Neutrophil (primary cell): Measurements from ENCODE around the gene ZNF518A.

Source experiments
- H3K27ac ChIP-seq: fragments of 200-600 bp; sonication (generic); 2 replicates; pipeline ENCODE4 v1.5.1; 2016; ENCODE audit warnings: mild to moderate bottlenecking, moderate library complexity
- H3K27me3 ChIP-seq: fragments of 200-600 bp; sonication (generic); 2 replicates; pipeline ENCODE4 v1.6.0; 2016; ENCODE audit warnings: mild to moderate bottlenecking
- H3K36me3 ChIP-seq: fragments of 200-600 bp; sonication (generic); 2 replicates; pipeline ENCODE4 v1.5.1; 2017
- H3K4me1 ChIP-seq, 2 experiments: fragments of 200-600 bp in 1 of 2; sonication (generic) in 1 of 2; 1 replicate in 1 of 2; 2 replicates in 1 of 2; pipeline versions ENCODE4 v1.5.1 to v1.6.1; 2013 to 2016; ENCODE audit warnings: low read depth in 1 of 2, low read length in 1 of 2, mild to moderate bottlenecking in 1 of 2, moderate library complexity in 1 of 2; ENCODE audit not compliant: control insufficient read depth in 1 of 2, insufficient read depth in 1 of 2
- H3K4me3 ChIP-seq, 2 experiments: fragments of 200-600 bp in 1 of 2; sonication (generic) in 1 of 2; 1 replicate in 1 of 2; 2 replicates in 1 of 2; pipeline ENCODE4 v1.5.1; 2013 to 2016; ENCODE audit warnings: low read depth in 1 of 2, low read length in 1 of 2, mild to moderate bottlenecking in 1 of 2, moderate library complexity in 1 of 2
- H3K9me3 ChIP-seq: fragments of 200-600 bp; sonication (generic); 2 replicates; pipeline ENCODE4 v1.5.1; 2016
- TF ChIP-seq, protein P1 (sequence below): fragments of 200-600 bp; sonication (generic); IDR thresholded peaks from 2 replicates; pipeline ENCODE4 v1.5.1; 2016; ENCODE audit warnings: antibody characterized with exemption

ZNF518A gene, protein sequence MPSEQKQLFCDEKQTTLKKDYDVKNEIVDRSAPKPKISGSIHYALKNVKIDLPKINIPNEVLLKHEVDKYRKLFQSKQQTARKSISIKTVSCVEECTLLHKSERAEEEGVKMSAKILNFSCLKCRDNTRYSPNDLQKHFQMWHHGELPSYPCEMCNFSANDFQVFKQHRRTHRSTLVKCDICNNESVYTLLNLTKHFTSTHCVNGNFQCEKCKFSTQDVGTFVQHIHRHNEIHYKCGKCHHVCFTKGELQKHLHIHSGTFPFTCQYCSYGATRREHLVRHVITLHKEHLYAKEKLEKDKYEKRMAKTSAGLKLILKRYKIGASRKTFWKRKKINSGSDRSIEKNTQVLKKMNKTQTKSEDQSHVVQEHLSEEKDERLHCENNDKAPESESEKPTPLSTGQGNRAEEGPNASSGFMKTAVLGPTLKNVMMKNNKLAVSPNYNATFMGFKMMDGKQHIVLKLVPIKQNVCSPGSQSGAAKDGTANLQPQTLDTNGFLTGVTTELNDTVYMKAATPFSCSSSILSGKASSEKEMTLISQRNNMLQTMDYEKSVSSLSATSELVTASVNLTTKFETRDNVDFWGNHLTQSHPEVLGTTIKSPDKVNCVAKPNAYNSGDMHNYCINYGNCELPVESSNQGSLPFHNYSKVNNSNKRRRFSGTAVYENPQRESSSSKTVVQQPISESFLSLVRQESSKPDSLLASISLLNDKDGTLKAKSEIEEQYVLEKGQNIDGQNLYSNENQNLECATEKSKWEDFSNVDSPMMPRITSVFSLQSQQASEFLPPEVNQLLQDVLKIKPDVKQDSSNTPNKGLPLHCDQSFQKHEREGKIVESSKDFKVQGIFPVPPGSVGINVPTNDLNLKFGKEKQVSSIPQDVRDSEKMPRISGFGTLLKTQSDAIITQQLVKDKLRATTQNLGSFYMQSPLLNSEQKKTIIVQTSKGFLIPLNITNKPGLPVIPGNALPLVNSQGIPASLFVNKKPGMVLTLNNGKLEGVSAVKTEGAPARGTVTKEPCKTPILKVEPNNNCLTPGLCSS (N-terminal part only)

GRCh38 chr10:96129387-96130325 is at the start of gene ZNF518A:
ZNF518A (plus strand) TSS chr10:96130297; CDS start chr10:96156323, 26,026 bp downstream.
- Histone ChIP-seq H3K27me3 (peaks cover 16% of the 10 kb centered on the region), H3K27ac (peak within 1 kb of the TSS; percentile 96), H3K4me3 (peak within 1 kb of the TSS; percentile 86 to 92), H3K4me1 (peaks cover 31 to 32% of the 10 kb centered on the region in 2 experiments), H3K9me3 (no peaks in the 10 kb centered on the region), H3K36me3 (peaks cover 18% of the 10 kb centered on the region)
- TF ChIP-seq, protein P1, sequence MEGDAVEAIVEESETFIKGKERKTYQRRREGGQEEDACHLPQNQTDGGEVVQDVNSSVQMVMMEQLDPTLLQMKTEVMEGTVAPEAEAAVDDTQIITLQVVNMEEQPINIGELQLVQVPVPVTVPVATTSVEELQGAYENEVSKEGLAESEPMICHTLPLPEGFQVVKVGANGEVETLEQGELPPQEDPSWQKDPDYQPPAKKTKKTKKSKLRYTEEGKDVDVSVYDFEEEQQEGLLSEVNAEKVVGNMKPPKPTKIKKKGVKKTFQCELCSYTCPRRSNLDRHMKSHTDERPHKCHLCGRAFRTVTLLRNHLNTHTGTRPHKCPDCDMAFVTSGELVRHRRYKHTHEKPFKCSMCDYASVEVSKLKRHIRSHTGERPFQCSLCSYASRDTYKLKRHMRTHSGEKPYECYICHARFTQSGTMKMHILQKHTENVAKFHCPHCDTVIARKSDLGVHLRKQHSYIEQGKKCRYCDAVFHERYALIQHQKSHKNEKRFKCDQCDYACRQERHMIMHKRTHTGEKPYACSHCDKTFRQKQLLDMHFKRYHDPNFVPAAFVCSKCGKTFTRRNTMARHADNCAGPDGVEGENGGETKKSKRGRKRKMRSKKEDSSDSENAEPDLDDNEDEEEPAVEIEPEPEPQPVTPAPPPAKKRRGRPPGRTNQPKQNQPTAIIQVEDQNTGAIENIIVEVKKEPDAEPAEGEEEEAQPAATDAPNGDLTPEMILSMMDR = peak; percentile 9

- Histone ChIP-seq H3K36me3 (no peaks in the 10 kb centered on the region), H3K9me3 (no peaks in the 10 kb centered on the region), H3K27ac (no peak overlapping the region), H3K4me3 (no peak overlapping the region), H3K4me1 (no peaks in the 10 kb centered on the region), H3K27me3 (no peaks in the 10 kb centered on the region)
- TF ChIP-seq, protein P1 = no peak
Measured at GRCh38 chr10:96082153-96082552, 47.9 kb upstream of the ZNF518A start.

GRCh38 chr10:96082748-96083147 is 47.3 kb upstream of the ZNF518A start:
- Histone ChIP-seq H3K27me3 (no peaks in the 10 kb centered on the region), H3K4me1 (no peaks in the 10 kb centered on the region), H3K27ac (no peak overlapping the region), H3K36me3 (no peaks in the 10 kb centered on the region), H3K4me3 (no peak overlapping the region), H3K9me3 (no peaks in the 10 kb centered on the region)
- TF ChIP-seq, protein P1 = no peak

GRCh38 chr10:96089116-96089515 is 41.0 kb upstream of the ZNF518A start:
- peaks cover 31% of the 10 kb centered on the region for H3K27me3 ChIP-seq
- H3K4me1 ChIP-seq = peaks cover 4 to 11% of the 10 kb centered on the region in 2 experiments
- H3K9me3 ChIP-seq = no peaks in the 10 kb centered on the region
- H3K4me3 ChIP-seq = peak overlapping the region; percentile 89 to 92
- H3K27ac ChIP-seq = peak overlapping the region; percentile 96
- TF ChIP-seq, protein P1 = no peak
- H3K36me3 ChIP-seq = no peaks in the 10 kb centered on the region
